Chondrocyte (in vitro differentiated cells): Measurements from ENCODE around the gene FAM193A. TPM values are rescaled to one million over a fixed set of nuclear protein-coding genes. Genes with fewer than 3 reads are reported as not detected.
A peak's percentile ranks its signal among the peaks of the same experiment; 100 is the strongest.

Source experiments
- DNase-seq: peaks from one replicate; pipeline ENCODE4 v3.0.0; 2021; ENCODE audit warnings: mixed read lengths, low spot score
- H3K27ac Mint-ChIP-seq: one replicate; pipeline ENCODE4 v1.8.0; 2021; ENCODE audit warnings: mild to moderate bottlenecking, moderate library complexity, mixed read lengths; ENCODE audit not compliant: unreplicated experiment
- H3K27me3 Mint-ChIP-seq: 2 replicates; pipeline ENCODE4 v1.8.0; 2021; ENCODE audit warnings: low read depth, mixed read lengths
- H3K36me3 Mint-ChIP-seq: 2 replicates; pipeline ENCODE4 v1.8.0; 2021; ENCODE audit warnings: low read depth, mixed read lengths
- H3K4me1 Mint-ChIP-seq: 2 replicates; pipeline ENCODE4 v1.8.0; 2021; ENCODE audit warnings: low read depth, mild to moderate bottlenecking, mixed read lengths
- H3K4me3 Mint-ChIP-seq: one replicate; pipeline ENCODE4 v1.8.0; 2021; ENCODE audit warnings: mild to moderate bottlenecking, moderate library complexity, mixed read lengths; ENCODE audit not compliant: unreplicated experiment
- H3K9me3 Mint-ChIP-seq: 2 replicates; pipeline ENCODE4 v1.8.0; 2021; ENCODE audit warnings: low read depth, mixed read lengths
- CTCF ChIP-seq: fragments of 200-600 bp; sonication (generic); IDR thresholded peaks from 2 replicates; pipeline ENCODE4 v1.5.0; 2021; ENCODE audit warnings: antibody characterized with exemption, mild to moderate bottlenecking, moderate library complexity
- total RNA-seq: library from RNA; stranded (reverse); gene quantifications from 3 replicates; pipeline ENCODE4 v1.2.1, GENCODE V29; 2021

Gene FAM193A
- total RNA-seq, 1 donor from 2014 or later: 24.9 TPM

- no peak overlapping the region for H3K4me3 Mint-ChIP-seq
- H3K4me1 Mint-ChIP-seq: peaks cover 32% of the 10 kb centered on the region
- DNase-seq: peak; percentile 72
- peak overlapping the region; percentile 90 for H3K27ac Mint-ChIP-seq
- no peaks in the 10 kb centered on the region for H3K27me3 Mint-ChIP-seq
- no peak for TF ChIP-seq CTCF
- H3K9me3 Mint-ChIP-seq: peaks cover 3% of the 10 kb centered on the region
- H3K36me3 Mint-ChIP-seq: peaks cover 18% of the 10 kb centered on the region
These were observed 205.2 kb downstream of the FAM193A start for GRCh38 chr4:2741626-2742025.

- Mint-ChIP-seq H3K4me1 (peaks cover 37% of the 10 kb centered on the region), H3K36me3 (peaks cover 18% of the 10 kb centered on the region), H3K27me3 (no peaks in the 10 kb centered on the region), H3K27ac (peak overlapping the region; percentile 90), H3K4me3 (no peak overlapping the region), H3K9me3 (no peaks in the 10 kb centered on the region)
- TF ChIP-seq CTCF: no peak
- DNase-seq: peak; percentile 75
These were observed 205.8 kb downstream of the FAM193A start for GRCh38 chr4:2742081-2742822.

GRCh38 chr4:2742823-2743517 lies 206.5 kb downstream of the FAM193A start:
- no peaks in the 10 kb centered on the region for H3K27me3 Mint-ChIP-seq
- no peak for TF ChIP-seq CTCF
- H3K36me3 Mint-ChIP-seq: peaks cover 24% of the 10 kb centered on the region
- H3K9me3 Mint-ChIP-seq: no peaks in the 10 kb centered on the region
- H3K27ac Mint-ChIP-seq: no peak overlapping the region
- no peak overlapping the region for H3K4me3 Mint-ChIP-seq
- H3K4me1 Mint-ChIP-seq: peaks cover 44% of the 10 kb centered on the region
- DNase-seq: peak; percentile 74

- H3K27me3 Mint-ChIP-seq: no peaks in the 10 kb centered on the region
- H3K36me3 Mint-ChIP-seq: peaks cover 24% of the 10 kb centered on the region
- TF ChIP-seq CTCF: no peak
- H3K27ac Mint-ChIP-seq: no peak overlapping the region
- H3K9me3 Mint-ChIP-seq: no peaks in the 10 kb centered on the region
- H3K4me3 Mint-ChIP-seq: no peak overlapping the region
- peak; percentile 57 for DNase-seq
- H3K4me1 Mint-ChIP-seq: peaks cover 49% of the 10 kb centered on the region
These were observed 207.3 kb downstream of the FAM193A start for GRCh38 chr4:2743518-2744445.
